ENCODE results near the gene SSBP2.

The SSBP2 gene

DNA sequence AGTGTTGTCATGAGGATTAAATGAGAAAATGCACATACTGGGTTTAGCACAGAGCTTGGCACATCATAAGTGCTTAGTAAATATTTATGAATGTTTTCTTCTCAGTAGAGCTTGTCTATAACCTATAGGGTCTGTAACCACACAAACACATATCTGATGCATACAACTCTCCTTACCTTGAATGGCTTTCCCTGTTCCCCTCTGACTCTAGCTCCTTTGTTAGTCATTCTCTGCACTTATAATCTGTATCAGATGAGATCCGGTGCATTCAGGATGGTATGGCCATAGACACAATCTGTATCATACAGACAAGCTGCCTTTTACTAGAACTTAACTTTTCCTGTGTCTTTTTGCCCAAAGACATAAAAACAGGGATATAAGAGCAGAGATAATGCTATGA lies 11.1 kb upstream of the SSBP2 start:
- Mint-ChIP-seq H3K27me3 (peaks cover 1% of the 10 kb centered on the region), H3K9me3 (no peaks in the 10 kb centered on the region), H3K36me3 (ENCODE audit: low read depth) (no peaks in the 10 kb centered on the region), H3K4me1 (ENCODE audit: low read depth) (peaks cover 48% of the 10 kb centered on the region), H3K27ac (peak overlapping the region; percentile 72), H3K4me3 (no peak overlapping the region)
- intact Hi-C loops (cut with micrococcal nuclease), result no loop called here

DNA sequence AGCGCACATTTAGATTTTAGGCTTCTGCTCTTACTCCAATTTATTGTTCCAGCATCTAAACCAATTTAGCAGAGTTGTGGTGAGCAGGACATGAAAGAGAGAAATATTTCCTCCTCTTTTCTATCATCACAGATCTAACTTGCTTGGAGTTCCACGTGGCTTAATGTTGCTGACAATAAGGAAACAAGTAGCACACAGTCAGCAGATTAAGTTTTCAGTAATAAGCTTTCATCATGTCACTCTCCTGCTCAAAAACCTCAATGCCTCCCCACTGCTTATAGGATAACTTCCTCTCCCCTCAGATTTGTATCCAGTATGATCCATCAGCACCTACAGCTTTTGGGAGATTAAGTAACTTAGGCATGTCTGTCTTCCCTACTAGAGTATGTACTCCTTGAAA lies 10.4 kb upstream of the SSBP2 start:
- intact Hi-C loops (cut with micrococcal nuclease), result no loop called here
- Mint-ChIP-seq H3K27ac (peak overlapping the region; percentile 72), H3K27me3 (peaks cover 1% of the 10 kb centered on the region)

DNA sequence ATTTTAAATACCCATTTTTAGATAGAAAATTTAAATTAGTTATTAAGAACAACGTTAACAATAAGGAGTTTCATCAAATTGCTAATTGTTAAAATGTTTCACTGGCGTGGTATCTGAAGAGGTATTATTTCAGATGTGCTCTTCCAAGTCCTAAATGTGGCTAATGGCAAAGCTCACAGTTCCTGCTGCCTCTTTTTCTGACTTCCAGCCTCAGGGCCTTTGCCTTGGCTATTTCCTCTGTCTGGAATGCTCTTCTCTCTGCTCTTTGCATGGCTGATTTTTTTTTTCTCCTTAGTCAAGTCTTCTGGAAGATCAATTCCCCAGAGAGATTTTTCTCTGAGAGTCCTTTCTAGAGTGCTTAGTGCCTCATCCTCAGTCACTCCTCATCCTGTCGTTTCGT lies 9.6 kb upstream of the SSBP2 start:
- intact Hi-C loops (cut with micrococcal nuclease), result no loop called here
- Mint-ChIP-seq H3K4me1 (ENCODE audit: low read depth) (peaks cover 48% of the 10 kb centered on the region), H3K27me3 (peaks cover 1% of the 10 kb centered on the region), H3K4me3 (no peak overlapping the region), H3K27ac (peak overlapping the region; percentile 72), H3K36me3 (ENCODE audit: low read depth) (no peaks in the 10 kb centered on the region), H3K9me3 (no peaks in the 10 kb centered on the region)

More for the DNA sequence above, 10.4 kb upstream of the SSBP2 start:
- no peaks in the 10 kb centered on the region for H3K9me3 Mint-ChIP-seq
- no peaks in the 10 kb centered on the region for H3K36me3 Mint-ChIP-seq (ENCODE audit: low read depth)
- peaks cover 48% of the 10 kb centered on the region for H3K4me1 Mint-ChIP-seq (ENCODE audit: low read depth)
- H3K4me3 Mint-ChIP-seq, result no peak overlapping the region

DNA sequence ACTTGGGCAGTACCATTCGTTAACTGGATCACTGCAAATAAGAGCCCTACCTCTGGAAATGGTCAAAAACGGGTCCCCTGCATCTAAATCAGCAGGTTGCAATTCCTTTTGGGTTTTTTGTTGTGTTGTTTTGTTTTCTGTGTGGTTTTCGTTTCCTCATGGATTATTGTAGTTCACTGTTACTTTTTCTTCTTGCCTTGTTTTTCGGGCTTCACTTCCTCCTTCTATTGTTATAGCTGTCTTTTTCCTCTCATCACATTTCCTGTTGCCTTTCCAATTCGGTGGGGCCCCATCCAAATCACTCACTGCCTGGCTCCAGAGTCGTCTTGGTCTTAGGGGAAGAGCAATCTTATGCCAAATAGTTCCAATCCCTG lies 8.7 kb upstream of the SSBP2 start:
- Mint-ChIP-seq H3K4me1 (ENCODE audit: low read depth) (peaks cover 48% of the 10 kb centered on the region), H3K4me3 (peak overlapping the region; percentile 43), H3K36me3 (ENCODE audit: low read depth) (no peaks in the 10 kb centered on the region), H3K27me3 (peaks cover 1% of the 10 kb centered on the region), H3K27ac (peak overlapping the region; percentile 79), H3K9me3 (no peaks in the 10 kb centered on the region)
- intact Hi-C loops (cut with micrococcal nuclease), result loop anchor here (10.0 kb wide), 1 partner anchor 415 kb away; no protein-coding TSS in a partner anchor

DNA sequence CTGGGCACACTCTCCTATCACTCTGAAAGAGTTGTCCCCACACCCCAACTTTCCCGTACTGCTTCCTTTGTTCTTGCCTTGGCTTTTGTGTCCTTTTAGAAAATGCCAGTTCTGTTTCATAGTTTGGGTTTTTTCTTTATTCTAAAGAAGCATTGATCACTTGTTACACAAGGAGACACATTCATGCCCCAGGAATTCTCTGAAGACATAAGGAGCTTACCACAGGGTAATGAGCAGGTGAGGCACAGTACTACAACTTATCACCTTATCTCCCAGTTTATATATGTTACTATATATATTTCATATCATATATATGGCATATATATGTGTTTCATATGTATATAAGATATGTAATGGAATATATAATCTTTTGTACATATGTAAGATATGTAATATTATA lies 6.5 kb upstream of the SSBP2 start:
- intact Hi-C loops (cut with micrococcal nuclease), result loop anchor here (10.0 kb wide), 1 partner anchor 417 kb away; no protein-coding TSS in a partner anchor
- Mint-ChIP-seq H3K4me3 (no peak overlapping the region), H3K27me3 (peaks cover 1% of the 10 kb centered on the region), H3K9me3 (no peaks in the 10 kb centered on the region), H3K36me3 (ENCODE audit: low read depth) (no peaks in the 10 kb centered on the region), H3K27ac (peak overlapping the region; percentile 26), H3K4me1 (ENCODE audit: low read depth) (peaks cover 35% of the 10 kb centered on the region)

DNA sequence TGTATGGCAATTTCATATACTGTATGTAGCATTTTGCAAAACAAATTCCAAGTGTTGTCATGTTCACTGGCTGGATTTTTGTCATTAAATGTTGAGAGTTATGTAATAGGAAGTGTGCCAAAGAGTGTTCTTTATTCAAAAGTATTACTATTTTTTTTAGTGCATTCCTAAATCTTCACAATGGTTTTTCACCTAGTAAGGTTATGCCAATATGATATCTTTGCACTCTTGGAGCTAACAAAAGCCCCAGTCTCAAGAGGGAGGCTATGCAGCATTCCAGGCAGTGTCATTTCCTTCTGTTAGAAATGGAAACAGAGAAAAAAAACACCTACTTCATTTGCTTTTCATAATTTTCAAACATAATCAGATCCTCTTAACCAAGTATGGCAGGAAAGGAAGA lies 5.1 kb upstream of the SSBP2 start:
- Mint-ChIP-seq H3K36me3 (ENCODE audit: low read depth) (peaks cover 9% of the 10 kb centered on the region), H3K4me1 (ENCODE audit: low read depth) (peaks cover 32% of the 10 kb centered on the region), H3K27ac (no peak overlapping the region), H3K9me3 (no peaks in the 10 kb centered on the region), H3K4me3 (no peak overlapping the region), H3K27me3 (peaks cover 1% of the 10 kb centered on the region)
- intact Hi-C loops (cut with micrococcal nuclease), result loop anchor here (10.0 kb wide), 1 partner anchor 419 kb away; no protein-coding TSS in a partner anchor

DNA sequence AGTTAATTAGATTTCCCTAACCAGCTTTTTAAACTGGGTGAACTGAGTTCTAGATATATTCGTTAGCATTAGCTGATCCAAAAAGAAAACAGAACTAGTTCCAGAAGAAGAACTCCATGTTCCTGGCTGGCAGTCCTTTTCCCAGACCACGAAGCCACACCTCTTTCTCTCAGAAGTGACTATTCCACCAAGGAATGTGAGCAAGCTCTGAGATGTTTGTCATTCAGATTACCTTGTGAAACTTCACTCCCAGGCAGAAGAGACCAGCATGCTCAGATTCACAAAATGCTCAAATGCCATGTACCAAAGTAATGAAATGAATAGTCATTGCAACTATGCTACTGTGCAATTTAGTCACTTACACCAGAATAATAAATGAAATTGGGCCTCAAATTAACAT lies 4.4 kb upstream of the SSBP2 start:
- no peak overlapping the region for H3K4me3 Mint-ChIP-seq
- H3K36me3 Mint-ChIP-seq (ENCODE audit: low read depth), result peaks cover 14% of the 10 kb centered on the region
- intact Hi-C loops (cut with micrococcal nuclease), result loop anchor here (10.0 kb wide), 1 partner anchor 419 kb away; no protein-coding TSS in a partner anchor
- peaks cover 25% of the 10 kb centered on the region for H3K4me1 Mint-ChIP-seq (ENCODE audit: low read depth)
- no peaks in the 10 kb centered on the region for H3K9me3 Mint-ChIP-seq
- peaks cover 1% of the 10 kb centered on the region for H3K27me3 Mint-ChIP-seq
- no peak overlapping the region for H3K27ac Mint-ChIP-seq

DNA sequence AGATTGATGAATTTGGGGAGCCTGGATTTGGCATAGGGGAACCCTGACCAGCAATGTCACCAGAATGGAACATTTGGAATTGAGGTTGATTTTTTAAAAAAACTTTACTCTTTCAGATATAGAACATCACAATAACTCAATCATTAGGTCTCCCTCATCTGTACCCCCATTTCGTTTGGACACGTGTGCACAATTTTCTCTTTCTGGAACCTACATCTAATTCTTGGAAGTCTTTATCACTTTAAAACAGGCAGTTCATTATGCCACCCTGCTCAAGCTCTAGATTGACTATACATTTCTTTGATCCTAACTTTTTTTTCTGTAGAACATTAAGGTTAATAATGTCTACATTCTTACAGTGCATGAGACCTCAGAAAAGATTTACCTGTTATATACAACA lies 3.7 kb upstream of the SSBP2 start:
- Mint-ChIP-seq H3K4me1 (ENCODE audit: low read depth) (peaks cover 21% of the 10 kb centered on the region), H3K4me3 (no peak overlapping the region)

DNA sequence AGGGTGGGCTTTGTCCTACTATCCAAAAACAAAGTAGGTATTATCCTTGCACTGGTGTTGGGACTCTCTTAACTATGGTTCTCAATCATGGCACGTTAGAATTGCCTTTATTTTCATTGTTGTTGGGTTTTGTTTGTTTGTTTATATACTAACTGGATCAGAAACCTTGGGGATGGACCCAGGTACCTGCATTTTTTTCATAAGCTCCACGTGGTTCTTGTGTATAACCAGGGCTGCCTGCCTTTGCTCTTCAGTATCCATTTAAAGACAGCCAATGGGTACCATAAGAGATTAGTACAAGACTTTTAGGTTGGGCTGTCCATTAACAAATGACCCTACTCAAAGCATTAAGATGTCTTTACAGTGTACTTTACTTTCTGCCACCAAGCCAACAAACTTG lies 2.5 kb upstream of the SSBP2 start:
- H3K4me1 Mint-ChIP-seq (ENCODE audit: low read depth), result peaks cover 21% of the 10 kb centered on the region
- H3K27ac Mint-ChIP-seq, result no peak overlapping the region
- H3K4me3 Mint-ChIP-seq, result no peak overlapping the region
- H3K27me3 Mint-ChIP-seq, result peaks cover 6% of the 10 kb centered on the region
- no peaks in the 10 kb centered on the region for H3K9me3 Mint-ChIP-seq
- peaks cover 14% of the 10 kb centered on the region for H3K36me3 Mint-ChIP-seq (ENCODE audit: low read depth)
- intact Hi-C loops (cut with micrococcal nuclease), result loop anchor here (5.0 to 10.0 kb wide), 2 partner anchors 421 to 451 kb away; partner anchors contain the start of gene ZCCHC9

More for the DNA sequence above, 3.7 kb upstream of the SSBP2 start:
- Mint-ChIP-seq H3K36me3 (ENCODE audit: low read depth) (peaks cover 14% of the 10 kb centered on the region), H3K9me3 (no peaks in the 10 kb centered on the region), H3K27me3 (peaks cover 3% of the 10 kb centered on the region), H3K27ac (no peak overlapping the region)
- intact Hi-C loops (cut with micrococcal nuclease), result loop anchor here (5.0 to 10.0 kb wide), 2 partner anchors 420 to 452 kb away; partner anchors contain the start of gene ZCCHC9

DNA sequence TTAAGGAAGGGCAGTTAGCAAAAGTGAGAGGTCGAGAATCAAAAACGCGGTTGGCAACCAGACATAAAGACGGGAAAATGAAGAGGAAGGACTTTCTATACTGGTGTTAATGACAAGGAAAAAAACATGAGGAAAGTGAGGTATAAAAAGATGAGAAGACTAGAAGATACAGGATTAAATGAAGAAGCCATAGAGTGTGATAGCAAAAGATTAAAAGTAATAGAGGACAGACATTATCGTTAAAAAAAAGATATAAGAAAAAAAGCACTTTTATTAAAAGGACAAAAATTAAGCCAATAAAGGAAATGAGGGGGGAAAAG lies 1.7 kb upstream of the SSBP2 start:
- intact Hi-C loops (cut with micrococcal nuclease), result loop anchor here (5.0 to 10.0 kb wide), 2 partner anchors 422 to 450 kb away; partner anchors contain the start of gene ZCCHC9
- Mint-ChIP-seq H3K4me3 (peak overlapping the region; percentile 0), H3K27ac (peak overlapping the region; percentile 97)

DNA sequence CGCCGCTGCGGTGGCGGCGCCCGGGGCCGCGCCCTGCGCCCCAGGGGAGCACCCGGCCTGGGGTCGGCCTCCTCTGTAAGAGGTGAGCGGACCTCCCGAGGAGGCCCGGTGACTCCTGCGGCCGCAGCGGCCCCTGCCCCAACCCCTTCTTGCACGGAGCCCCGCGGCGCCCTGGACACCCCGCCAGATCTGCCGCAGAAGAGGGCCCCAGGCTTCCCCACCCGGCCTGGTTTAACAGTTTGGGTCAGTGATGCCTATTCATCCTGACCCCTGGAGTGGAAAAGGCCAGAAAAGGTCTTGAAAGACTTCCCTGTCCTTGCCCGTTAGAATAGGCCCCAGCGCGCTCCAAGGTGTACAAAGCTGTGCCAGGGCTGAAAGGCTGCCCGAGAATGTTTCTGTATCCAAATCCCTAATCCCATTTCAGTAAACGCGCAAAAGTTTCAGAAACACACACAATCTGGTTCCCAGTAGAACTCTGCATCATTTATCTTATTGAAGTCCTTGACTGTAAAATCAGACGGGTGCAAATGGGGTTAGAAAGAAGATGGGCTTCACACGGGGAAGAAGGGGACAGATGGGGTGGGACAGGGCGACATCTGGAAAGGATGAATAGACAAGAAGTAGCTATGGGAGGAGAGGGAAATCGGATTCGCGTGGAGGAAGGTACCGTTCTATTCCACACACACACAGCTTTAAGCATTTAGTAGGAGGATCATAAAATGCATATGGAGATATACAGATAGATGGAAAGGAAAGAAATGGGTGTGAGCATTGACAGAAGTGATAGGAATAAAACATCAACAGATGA lies 1.1 kb upstream of the SSBP2 start:
- H3K27ac Mint-ChIP-seq, result peak overlapping the region; percentile 97
- H3K27me3 Mint-ChIP-seq, result peaks cover 6% of the 10 kb centered on the region
- H3K4me3 Mint-ChIP-seq, result peak overlapping the region; percentile 92
- no peaks in the 10 kb centered on the region for H3K9me3 Mint-ChIP-seq
- H3K36me3 Mint-ChIP-seq (ENCODE audit: low read depth), result peaks cover 14% of the 10 kb centered on the region
- H3K4me1 Mint-ChIP-seq (ENCODE audit: low read depth), result peaks cover 21% of the 10 kb centered on the region
- intact Hi-C loops (cut with micrococcal nuclease), result loop anchor here (1.0 to 10.0 kb wide), 8 partner anchors 27 to 527 kb away; partner anchors contain the start of genes ATG10, RPS23 and ZCCHC9

More for the DNA sequence above, 1.7 kb upstream of the SSBP2 start:
- Mint-ChIP-seq H3K27me3 (peaks cover 6% of the 10 kb centered on the region), H3K9me3 (no peaks in the 10 kb centered on the region), H3K4me1 (ENCODE audit: low read depth) (peaks cover 21% of the 10 kb centered on the region), H3K36me3 (ENCODE audit: low read depth) (peaks cover 14% of the 10 kb centered on the region)

DNA sequence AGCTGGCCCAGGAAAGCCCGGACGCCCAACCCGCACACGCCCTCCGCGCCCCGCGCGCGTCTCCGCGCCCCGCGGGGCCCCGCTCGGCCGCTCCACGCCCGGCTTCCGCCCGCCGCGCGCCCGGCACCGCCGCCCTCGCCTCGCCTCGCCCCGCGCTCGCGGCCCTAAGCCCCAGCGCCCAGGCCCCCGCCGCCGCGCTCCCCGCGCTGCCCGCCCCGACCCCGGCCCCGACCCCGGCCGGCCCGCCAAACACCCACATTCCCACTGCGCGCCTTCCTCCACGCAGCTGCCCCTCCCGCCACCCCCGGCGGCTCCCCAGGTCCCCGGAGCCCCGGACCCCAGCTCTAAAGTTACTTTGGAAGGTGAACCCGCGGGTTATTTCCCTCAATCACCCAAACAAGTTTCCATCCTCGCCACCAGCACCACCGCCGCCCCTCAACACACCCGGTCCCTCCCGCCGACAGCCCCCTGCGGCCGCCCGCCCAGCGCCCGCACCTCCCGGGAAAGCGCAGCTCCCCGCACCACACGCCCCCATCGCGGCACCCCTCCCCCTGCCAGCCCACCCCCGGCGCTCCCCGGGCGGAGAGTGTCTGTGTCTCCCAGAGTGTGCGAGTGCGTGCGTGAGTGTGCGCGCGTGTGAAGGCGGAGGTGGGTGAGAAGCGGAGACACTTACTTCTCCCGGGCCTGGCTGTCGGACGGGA lies 439 bp downstream of the SSBP2 start:
- H3K4me3 Mint-ChIP-seq, result peak overlapping the region; percentile 92
- no peaks in the 10 kb centered on the region for H3K9me3 Mint-ChIP-seq
- peaks cover 21% of the 10 kb centered on the region for H3K4me1 Mint-ChIP-seq (ENCODE audit: low read depth)
- H3K27ac Mint-ChIP-seq, result peak overlapping the region; percentile 97
- peaks cover 6% of the 10 kb centered on the region for H3K27me3 Mint-ChIP-seq
- peaks cover 14% of the 10 kb centered on the region for H3K36me3 Mint-ChIP-seq (ENCODE audit: low read depth)
- intact Hi-C loops (cut with micrococcal nuclease), result loop anchor here (1.0 to 10.0 kb wide), 8 partner anchors 28 to 528 kb away; partner anchors contain the start of genes ATG10, RPS23 and ZCCHC9

DNA sequence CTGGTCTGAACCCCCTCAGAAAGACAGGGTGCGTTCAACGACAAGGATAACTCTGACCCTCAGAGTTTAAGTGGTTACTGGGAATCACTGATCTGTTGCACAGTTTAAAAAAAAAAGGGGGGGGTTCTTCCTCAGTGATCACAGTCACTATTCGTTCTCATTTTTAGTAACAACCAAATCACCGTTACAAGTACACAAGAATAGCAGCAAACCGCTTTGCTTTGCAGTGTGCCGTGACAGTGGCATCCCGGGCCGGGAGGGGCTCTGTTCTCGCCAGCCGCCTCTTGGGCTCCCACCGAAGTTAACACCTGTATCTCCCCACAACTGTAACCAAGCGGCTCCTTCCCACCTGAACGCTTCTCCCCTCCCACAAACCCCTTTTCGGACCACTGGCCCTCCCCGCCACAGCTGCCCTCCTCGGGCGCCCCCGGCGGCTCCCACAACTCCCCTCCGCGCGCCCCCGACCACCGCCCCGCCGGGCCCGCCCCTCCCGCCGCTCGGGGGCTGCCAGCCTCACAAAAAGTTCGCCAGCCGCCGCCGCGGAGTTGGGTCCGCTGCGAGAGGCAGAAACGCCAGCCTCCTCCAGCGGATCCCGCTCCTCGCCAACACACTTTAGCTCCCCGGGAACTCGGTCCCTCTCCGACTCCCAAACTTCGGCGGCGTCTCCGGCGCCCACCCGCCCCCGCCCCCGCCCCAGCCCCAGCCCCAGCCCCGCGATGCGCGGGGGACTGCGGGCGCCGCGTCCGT lies 1.2 kb downstream of the SSBP2 start:
- H3K4me3 Mint-ChIP-seq, result peak overlapping the region; percentile 84
- no peaks in the 10 kb centered on the region for H3K9me3 Mint-ChIP-seq
- H3K27ac Mint-ChIP-seq, result peak overlapping the region; percentile 97
- H3K36me3 Mint-ChIP-seq (ENCODE audit: low read depth), result peaks cover 14% of the 10 kb centered on the region
- H3K4me1 Mint-ChIP-seq (ENCODE audit: low read depth), result peaks cover 21% of the 10 kb centered on the region
- H3K27me3 Mint-ChIP-seq, result peaks cover 6% of the 10 kb centered on the region
- intact Hi-C loops (cut with micrococcal nuclease), result loop anchor here (2.0 to 10.0 kb wide), 6 partner anchors 29 to 529 kb away; partner anchors contain the start of genes RPS23 and ZCCHC9
